ENCODE results near the gene LIX1L.

DNA sequence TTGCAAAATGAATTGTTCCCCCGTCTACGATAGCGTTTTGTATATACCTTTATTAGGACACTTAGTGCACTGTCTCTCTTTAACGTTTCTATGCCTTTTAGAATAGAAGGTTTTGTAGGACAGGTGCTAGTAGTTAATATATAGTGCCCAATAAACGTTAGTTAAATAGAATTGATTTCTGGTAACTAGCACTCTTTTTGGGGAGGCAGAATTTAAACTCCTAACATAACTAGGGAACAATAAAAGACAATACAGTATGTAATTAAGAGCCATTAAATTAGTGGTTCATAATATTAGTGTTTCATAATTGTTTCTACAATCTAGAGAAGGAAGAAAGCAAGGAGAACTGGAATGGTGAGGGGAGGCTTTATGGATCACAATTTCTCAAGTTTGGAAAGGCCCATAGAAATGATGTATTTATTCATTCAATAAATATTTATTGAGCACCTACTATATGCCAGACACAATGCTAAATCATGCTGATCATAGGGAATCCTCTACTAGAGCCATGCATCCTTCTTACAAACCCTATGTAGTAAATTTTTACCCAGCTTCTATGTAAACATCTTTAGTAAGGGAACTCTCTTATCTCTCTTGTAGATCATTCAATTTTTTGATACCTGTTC is 7.4 kb upstream of the LIX1L start:
- TF ChIP-seq, protein P1, sequence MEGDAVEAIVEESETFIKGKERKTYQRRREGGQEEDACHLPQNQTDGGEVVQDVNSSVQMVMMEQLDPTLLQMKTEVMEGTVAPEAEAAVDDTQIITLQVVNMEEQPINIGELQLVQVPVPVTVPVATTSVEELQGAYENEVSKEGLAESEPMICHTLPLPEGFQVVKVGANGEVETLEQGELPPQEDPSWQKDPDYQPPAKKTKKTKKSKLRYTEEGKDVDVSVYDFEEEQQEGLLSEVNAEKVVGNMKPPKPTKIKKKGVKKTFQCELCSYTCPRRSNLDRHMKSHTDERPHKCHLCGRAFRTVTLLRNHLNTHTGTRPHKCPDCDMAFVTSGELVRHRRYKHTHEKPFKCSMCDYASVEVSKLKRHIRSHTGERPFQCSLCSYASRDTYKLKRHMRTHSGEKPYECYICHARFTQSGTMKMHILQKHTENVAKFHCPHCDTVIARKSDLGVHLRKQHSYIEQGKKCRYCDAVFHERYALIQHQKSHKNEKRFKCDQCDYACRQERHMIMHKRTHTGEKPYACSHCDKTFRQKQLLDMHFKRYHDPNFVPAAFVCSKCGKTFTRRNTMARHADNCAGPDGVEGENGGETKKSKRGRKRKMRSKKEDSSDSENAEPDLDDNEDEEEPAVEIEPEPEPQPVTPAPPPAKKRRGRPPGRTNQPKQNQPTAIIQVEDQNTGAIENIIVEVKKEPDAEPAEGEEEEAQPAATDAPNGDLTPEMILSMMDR (IDR thresholded peaks at IDR 0.05), result no peak
- no peak for TF ChIP-seq POLR2A (IDR thresholded peaks at IDR 0.05)
